A549 (cell line): ENCODE data around the gene ZNF638. TPM values are rescaled to one million over a fixed set of nuclear protein-coding genes. Genes with fewer than 3 reads are reported as not detected.

ENCODE experiments used
- ATAC-seq, 2 experiments: fragments of 200-7000 bp in 1 of 2; fragments of >200 bp in 1 of 2; cut with Nextera tagmentation in 1 of 2; cut with Tn5 transposase in 1 of 2; 3 replicates each; pipeline versions ENCODE4 v1.8.0 to v1.9.1; 2018 to 2020; ENCODE audit warnings: mild to moderate bottlenecking in 1 of 2, moderate library complexity in 1 of 2
- CTCF ChIA-PET: fragments of 300-600 bp; sonication (Branson Sonifier 250); formaldehyde crosslinking; extraction: SDS; loops from one replicate; lab custom pipeline; 2021; ENCODE audit warnings: antibody characterized with exemption, inconsistent platforms; lab: Yijun Ruan, JAX
- POLR2A ChIA-PET: fragments of 350-600 bp; formaldehyde crosslinking; extraction: SDS; loops from one replicate; lab custom pipeline; 2021; ENCODE audit warnings: antibody characterized with exemption, inconsistent platforms; lab: Yijun Ruan, JAX
- DNase-seq, 2 experiments: peaks; one replicate each; pipeline versions ENCODE4 v3.0.0 to v3.0.0-alpha.2; 2011 to 2016; ENCODE audit warnings: low read depth in 1 of 2, low spot score in 1 of 2
- FAIRE-seq: peaks from 2 replicates; lab custom pipeline; 2011; peaks lifted over from hg19 to GRCh38; lab: Jason Lieb, UNC
- H3K27ac ChIP-seq, 2 experiments: fragments of >200 bp; sonication (Bioruptor Twin); formaldehyde crosslinking; 3 replicates each; pipeline ENCODE4 v1.5.1; 2016 to 2017
- H3K4me1 ChIP-seq: fragments of >200 bp; sonication (Bioruptor Twin); formaldehyde crosslinking; 3 replicates; pipeline ENCODE4 v1.6.1; 2016
- H3K4me2 ChIP-seq: fragments of >200 bp; sonication (Bioruptor Twin); formaldehyde crosslinking; 3 replicates; pipeline ENCODE4 v1.6.1; 2016
- H3K4me3 ChIP-seq: fragments of >200 bp; sonication (Bioruptor Twin); formaldehyde crosslinking; 3 replicates; pipeline ENCODE4 v1.5.1; 2016
- H3K9me3 ChIP-seq: fragments of >200 bp; sonication (Bioruptor Twin); formaldehyde crosslinking; 3 replicates; pipeline ENCODE4 v1.6.1; 2016
- CBX2 ChIP-seq: fragments of 200-600 bp; sonication (generic); IDR thresholded peaks from 2 replicates; pipeline ENCODE4 v1.6.1; 2016; ENCODE audit warnings: low read depth, mild to moderate bottlenecking, borderline replicate concordance
- CBX8 ChIP-seq: fragments of 200-600 bp; sonication (generic); IDR thresholded peaks from 2 replicates; pipeline ENCODE4 v1.6.1; 2016
- CHD2 ChIP-seq: fragments of 150-350 bp; IDR thresholded peaks from 2 replicates; pipeline ENCODE4 v1.6.1; 2014; ENCODE audit warnings: low read length; ENCODE audit not compliant: partially characterized antibody
- EHMT2 ChIP-seq: fragments of 200-600 bp; sonication (generic); IDR thresholded peaks from 2 replicates; pipeline ENCODE4 v1.6.1; 2016; ENCODE audit warnings: antibody characterized with exemption, low read depth, mild to moderate bottlenecking, moderate library complexity
- FOXS1 ChIP-seq: fragments of 250-450 bp; sonication (Bioruptor Pico); IDR thresholded peaks from 2 replicates; pipeline ENCODE4 v1.5.0; 2020; ENCODE audit warnings: mild to moderate bottlenecking, moderate library complexity
- HDAC2 ChIP-seq: fragments of 200-600 bp; sonication (generic); IDR thresholded peaks from 2 replicates; pipeline ENCODE4 v1.6.1; 2016
- JUN ChIP-seq, 2 experiments: fragments of >200 bp; sonication (Bioruptor Twin); formaldehyde crosslinking; IDR thresholded peaks; 2 replicates in 1 of 2; 3 replicates in 1 of 2; pipeline ENCODE4 v1.6.1; 2016 to 2017
- MAFK ChIP-seq: fragments of 450-650 bp; IDR thresholded peaks from 2 replicates; pipeline ENCODE4 v1.6.1; 2014; ENCODE audit not compliant: partially characterized antibody
- MYC ChIP-seq: IDR thresholded peaks from 2 replicates; pipeline ENCODE4 v1.6.1; 2012; ENCODE audit warnings: mild to moderate bottlenecking, inconsistent platforms, low read length, improper control_type of control experiment, borderline replicate concordance
- POLR2AphosphoS2 ChIP-seq: conservative IDR thresholded peaks from 2 replicates; pipeline ENCODE4 v1.6.1; 2012; ENCODE audit warnings: low read length, improper control_type of control experiment, inconsistent platforms
- REST ChIP-seq: fragments of 200-600 bp; sonication (generic); IDR thresholded peaks from 2 replicates; pipeline ENCODE4 v1.6.1; 2016; ENCODE audit warnings: antibody characterized with exemption, mild to moderate bottlenecking, moderate library complexity
- ZFP36 ChIP-seq: fragments of 450-650 bp; IDR thresholded peaks from 2 replicates; pipeline ENCODE4 v1.6.1; 2014; ENCODE audit warnings: borderline replicate concordance; ENCODE audit not compliant: partially characterized antibody
- ZSCAN20 ChIP-seq: fragments of 250-450 bp; sonication (Bioruptor Pico); IDR thresholded peaks from 2 replicates; pipeline ENCODE4 v1.8.0; 2022; ENCODE audit warnings: mild to moderate bottlenecking, moderate library complexity
- WGBS: methylation state at CpG from one replicate; pipeline ENCODE4 v1.1.6; 2017; ENCODE audit errors: missing lambda C conversion rate; 5-methylcytosine and 5-hydroxymethylcytosine counted together
- polyA plus RNA-seq, 4 experiments: library from polyadenylated mRNA; depleted of rRNA in 3 of 4; stranded (reverse); fragments of >200 nt; fragmentation: RNase III in 1 of 4; extraction: RNeasy Plus Mini Kit Qiagen cat#74134 plus additional on column Dnase treatment in 1 of 4; gene quantifications; 2 replicates in 3 of 4; 3 replicates in 1 of 4; pipeline ENCODE4 v1.2.3, GENCODE V29; 2011 to 2017
- TF ChIP-seq, protein P1 (sequence below): IDR thresholded peaks from 2 replicates; pipeline ENCODE4 v1.6.1; 2012

Gene ZNF638
- polyA plus RNA-seq, 2 of the 4 experiments (the other 2 are of a cell fraction), result 74.2 to 160 TPM

- Histone ChIP-seq H3K4me1 (peaks cover 11% of the 10 kb centered on the region), H3K9me3 (no peaks in the 10 kb centered on the region), H3K27ac (no peak overlapping the region)
- no peak for ATAC-seq
- DNase-seq, result no peak
- CTCF ChIA-PET, result no interaction called here
- POLR2A ChIA-PET, result interaction anchor here (1.1 kb wide), 1 partner anchor 114 kb away, joined by 3 read pairs; no protein-coding TSS in a partner anchor
- WGBS, result 84% methylated on average over 4 of the region's 4 CpGs
- no peak for TF ChIP-seq EHMT2
- no peak for TF ChIP-seq CBX8
- TF ChIP-seq MYC, result no peak
- TF ChIP-seq, protein P1, sequence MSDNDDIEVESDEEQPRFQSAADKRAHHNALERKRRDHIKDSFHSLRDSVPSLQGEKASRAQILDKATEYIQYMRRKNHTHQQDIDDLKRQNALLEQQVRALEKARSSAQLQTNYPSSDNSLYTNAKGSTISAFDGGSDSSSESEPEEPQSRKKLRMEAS, result no peak
- TF ChIP-seq CHD2, result no peak
- TF ChIP-seq FOXS1 (CRISPR knock-in tag), result no peak
- TF ChIP-seq POLR2AphosphoS2, result no peak
- no peak for TF ChIP-seq CBX2
- TF ChIP-seq ZFP36, result no peak
- no peak for TF ChIP-seq HDAC2
- TF ChIP-seq JUN (IDR thresholded peaks at IDR 0.05), result no peak
- TF ChIP-seq, all 56 proteins: peak for 0
- Histone ChIP-seq H3K4me3 (no peak overlapping the region), H3K4me2 (no peak overlapping the region)
- no peak for FAIRE-seq
Measured at GRCh38 chr2:71341645-71342044, 10.1 kb downstream of the ZNF638 start.

- ATAC-seq, result no peak
- CTCF ChIA-PET, result interaction anchor here (0.6 to 0.8 kb wide), 2 partner anchors 10 to 14 kb away, joined by 3 read pairs; partner anchors contain the start of gene ZNF638
- no peak overlapping the region for H3K27ac ChIP-seq
- no peak overlapping the region for H3K4me3 ChIP-seq
- peak; percentile 68 for FAIRE-seq
- no peak overlapping the region for H3K4me2 ChIP-seq
- no peaks in the 10 kb centered on the region for H3K9me3 ChIP-seq
- DNase-seq, result no peak
- TF ChIP-seq REST (no peak), MAFK (peak; percentile 68)
- TF ChIP-seq, all 56 proteins: peak for 1
- no peaks in the 10 kb centered on the region for H3K4me1 ChIP-seq
- POLR2A ChIA-PET, result interaction anchor here (4.3 kb wide), 1 partner anchor 14 kb away, joined by 25 read pairs; the partner anchor contains the start of gene ZNF638
- WGBS, result over 99% methylated on average over 2 of the region's 2 CpGs
Measured at GRCh38 chr2:71346065-71346464, 14.5 kb downstream of the ZNF638 start.

- no peak for DNase-seq
- CTCF ChIA-PET, result no interaction called here
Measured at GRCh38 chr2:71347517-71347916, 15.9 kb downstream of the ZNF638 start.

More at GRCh38 chr2:71347517-71347916, 15.9 kb downstream of the ZNF638 start:
- no peak overlapping the region for H3K4me3 ChIP-seq
- POLR2A ChIA-PET, result no interaction called here
- peak; percentile 78 for TF ChIP-seq EHMT2
- peak; percentile 92 for TF ChIP-seq REST
- TF ChIP-seq ZSCAN20, result no peak
- TF ChIP-seq, all 56 proteins: peak for 2
- H3K27ac ChIP-seq, result no peak overlapping the region
- no peaks in the 10 kb centered on the region for H3K9me3 ChIP-seq
- H3K4me1 ChIP-seq, result no peaks in the 10 kb centered on the region
- ATAC-seq, result 0 out of 6 replicates have a peak, but pooled peaks of 1 of the 2 experiments have one; percentile 43
- no peak for FAIRE-seq
- no peak overlapping the region for H3K4me2 ChIP-seq
